Neural crest cell (in vitro differentiated cells): ENCODE measurements around the gene RBPMS2. TPM values are rescaled to one million over a fixed set of nuclear protein-coding genes. Genes with fewer than 3 reads are reported as not detected.

ENCODE experiments used
- DNase-seq: peaks from one replicate; pipeline ENCODE4 v3.0.0; 2021; ENCODE audit warnings: low read depth, mixed read lengths, low spot score
- H3K27ac Mint-ChIP-seq: one replicate; pipeline ENCODE4 v1.8.0; 2021; ENCODE audit warnings: mild to moderate bottlenecking, mixed read lengths; ENCODE audit not compliant: unreplicated experiment
- H3K27me3 Mint-ChIP-seq: 2 replicates; pipeline ENCODE4 v1.8.0; 2021; ENCODE audit warnings: low read depth, mild to moderate bottlenecking, mixed read lengths
- H3K36me3 Mint-ChIP-seq: 2 replicates; pipeline ENCODE4 v1.8.0; 2021; ENCODE audit warnings: low read depth, mild to moderate bottlenecking, mixed read lengths
- H3K4me1 Mint-ChIP-seq: 2 replicates; pipeline ENCODE4 v1.8.0; 2021; ENCODE audit warnings: mixed read lengths
- H3K4me3 Mint-ChIP-seq: one replicate; pipeline ENCODE4 v1.8.0; 2021; ENCODE audit warnings: mild to moderate bottlenecking, mixed read lengths
- H3K9me3 Mint-ChIP-seq: 2 replicates; pipeline ENCODE4 v1.8.0; 2021; ENCODE audit warnings: mixed read lengths
- CTCF ChIP-seq: fragments of 200-600 bp; sonication (generic); conservative IDR thresholded peaks from 2 replicates; pipeline ENCODE4 v1.5.0; 2021; ENCODE audit warnings: antibody characterized with exemption, mild to moderate bottlenecking
- total RNA-seq: library from RNA; stranded (reverse); gene quantifications from 2 replicates; pipeline ENCODE4 v1.2.1, GENCODE V29; 2021

RBPMS2 gene
- total RNA-seq, 1 donor from 2014 or later, result 40.3 TPM

GRCh38 chr15:64774037-64774628 lies 1.3 kb downstream of the RBPMS2 start:
- Mint-ChIP-seq H3K36me3 (no peaks in the 10 kb centered on the region), H3K27me3 (no peaks in the 10 kb centered on the region), H3K27ac (peak overlapping the region; percentile 82), H3K4me1 (peaks cover 27% of the 10 kb centered on the region), H3K4me3 (peak overlapping the region; percentile 94), H3K9me3 (no peaks in the 10 kb centered on the region)
- peak; percentile 18 for DNase-seq
- TF ChIP-seq CTCF, result no peak

GRCh38 chr15:64773606-64774005 lies 1.8 kb downstream of the RBPMS2 start:
- no peak for DNase-seq
- Mint-ChIP-seq H3K27ac (no peak overlapping the region), H3K9me3 (no peaks in the 10 kb centered on the region), H3K27me3 (no peaks in the 10 kb centered on the region), H3K36me3 (no peaks in the 10 kb centered on the region), H3K4me1 (peaks cover 27% of the 10 kb centered on the region), H3K4me3 (peak overlapping the region; percentile 94)
- TF ChIP-seq CTCF, result no peak

- Mint-ChIP-seq H3K9me3 (no peaks in the 10 kb centered on the region), H3K27ac (no peak overlapping the region)
- no peak for DNase-seq
These were observed 2.4 kb downstream of the RBPMS2 start for GRCh38 chr15:64772964-64773363.

GRCh38 chr15:64772488-64772887 lies 2.9 kb downstream of the RBPMS2 start:
- H3K36me3 Mint-ChIP-seq, result no peaks in the 10 kb centered on the region
- no peaks in the 10 kb centered on the region for H3K9me3 Mint-ChIP-seq
- peaks cover 27% of the 10 kb centered on the region for H3K4me1 Mint-ChIP-seq
- H3K27ac Mint-ChIP-seq, result no peak overlapping the region
- peak overlapping the region; percentile 5 for H3K4me3 Mint-ChIP-seq
- no peaks in the 10 kb centered on the region for H3K27me3 Mint-ChIP-seq
- no peak for DNase-seq
- TF ChIP-seq CTCF, result no peak

More at GRCh38 chr15:64772964-64773363, 2.4 kb downstream of the RBPMS2 start:
- H3K27me3 Mint-ChIP-seq, result no peaks in the 10 kb centered on the region
- H3K4me3 Mint-ChIP-seq, result peak overlapping the region; percentile 94
- peaks cover 27% of the 10 kb centered on the region for H3K4me1 Mint-ChIP-seq
- no peak for TF ChIP-seq CTCF
- no peaks in the 10 kb centered on the region for H3K36me3 Mint-ChIP-seq

GRCh38 chr15:64770626-64771025 lies 4.8 kb downstream of the RBPMS2 start:
- Mint-ChIP-seq H3K4me1 (peaks cover 14% of the 10 kb centered on the region), H3K4me3 (peak overlapping the region; percentile 56), H3K9me3 (no peaks in the 10 kb centered on the region), H3K36me3 (no peaks in the 10 kb centered on the region), H3K27ac (no peak overlapping the region), H3K27me3 (no peaks in the 10 kb centered on the region)
- no peak for TF ChIP-seq CTCF
- DNase-seq, result no peak
